ENCODE data around the gene DHTKD1. TPM values are rescaled to one million over a fixed set of nuclear protein-coding genes. Genes with fewer than 3 reads are reported as not detected.

The DHTKD1 gene
- total RNA-seq, 3 donors from 2014 or later: 22.3 to 35.7 (median 31.9) TPM

DNA sequence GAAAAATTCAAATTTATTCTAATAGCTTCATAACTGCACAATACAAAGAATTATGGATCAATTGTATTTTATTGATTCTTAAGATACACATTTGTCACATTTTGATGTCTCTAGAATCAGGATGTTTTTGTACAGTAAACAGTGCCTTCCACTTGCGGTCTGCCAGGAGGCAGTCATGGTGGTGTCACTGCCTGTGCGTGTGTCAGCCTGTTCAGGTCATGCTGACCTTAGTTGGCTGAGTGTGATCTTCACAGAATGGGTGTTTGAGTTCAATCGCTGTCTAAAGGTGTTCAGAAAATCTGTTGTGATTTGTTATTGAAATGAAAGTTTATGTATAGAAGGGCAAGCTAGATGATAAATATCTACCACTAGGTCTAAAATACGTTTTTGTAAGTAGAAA, 81.4 kb downstream of the DHTKD1 start:
- TF ChIP-seq POLR2AphosphoS5 (IDR thresholded peaks at IDR 0.05) (no peak), POLR2A (IDR thresholded peaks at IDR 0.05) (no peak)
- TF ChIP-seq, protein P1, sequence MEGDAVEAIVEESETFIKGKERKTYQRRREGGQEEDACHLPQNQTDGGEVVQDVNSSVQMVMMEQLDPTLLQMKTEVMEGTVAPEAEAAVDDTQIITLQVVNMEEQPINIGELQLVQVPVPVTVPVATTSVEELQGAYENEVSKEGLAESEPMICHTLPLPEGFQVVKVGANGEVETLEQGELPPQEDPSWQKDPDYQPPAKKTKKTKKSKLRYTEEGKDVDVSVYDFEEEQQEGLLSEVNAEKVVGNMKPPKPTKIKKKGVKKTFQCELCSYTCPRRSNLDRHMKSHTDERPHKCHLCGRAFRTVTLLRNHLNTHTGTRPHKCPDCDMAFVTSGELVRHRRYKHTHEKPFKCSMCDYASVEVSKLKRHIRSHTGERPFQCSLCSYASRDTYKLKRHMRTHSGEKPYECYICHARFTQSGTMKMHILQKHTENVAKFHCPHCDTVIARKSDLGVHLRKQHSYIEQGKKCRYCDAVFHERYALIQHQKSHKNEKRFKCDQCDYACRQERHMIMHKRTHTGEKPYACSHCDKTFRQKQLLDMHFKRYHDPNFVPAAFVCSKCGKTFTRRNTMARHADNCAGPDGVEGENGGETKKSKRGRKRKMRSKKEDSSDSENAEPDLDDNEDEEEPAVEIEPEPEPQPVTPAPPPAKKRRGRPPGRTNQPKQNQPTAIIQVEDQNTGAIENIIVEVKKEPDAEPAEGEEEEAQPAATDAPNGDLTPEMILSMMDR (IDR thresholded peaks at IDR 0.05): no peak
- intact Hi-C loops (cut with DNase I; ENCODE audit: low total_unique reads): no loop called here
- Histone ChIP-seq H3K9me3 (no peaks in the 10 kb centered on the region), H3K27ac (no peak overlapping the region), H3K4me1 (no peaks in the 10 kb centered on the region), H3K4me3 (no peak overlapping the region), H3K27me3 (no peaks in the 10 kb centered on the region), H3K36me3 (no peaks in the 10 kb centered on the region)
- no peak for DNase-seq (ENCODE audit: low spot score in 2 of 2)

- H3K4me1 ChIP-seq: no peaks in the 10 kb centered on the region
- H3K27ac ChIP-seq: no peak overlapping the region
- TF ChIP-seq, protein P1 (IDR thresholded peaks at IDR 0.05): no peak
- no peak for TF ChIP-seq POLR2AphosphoS5 (IDR thresholded peaks at IDR 0.05)
These were observed 85.8 kb downstream of the DHTKD1 start for GRCh38 chr10:12154516-12154915.

GRCh38 chr10:12156367-12157123, 87.8 kb downstream of the DHTKD1 start:
- TF ChIP-seq POLR2AphosphoS5 (IDR thresholded peaks at IDR 0.05): no peak
- Histone ChIP-seq H3K9me3 (no peaks in the 10 kb centered on the region), H3K36me3 (no peaks in the 10 kb centered on the region), H3K4me3 (no peak overlapping the region), H3K27me3 (no peaks in the 10 kb centered on the region), H3K27ac (no peak overlapping the region), H3K4me1 (no peaks in the 10 kb centered on the region)
- intact Hi-C loops (cut with DNase I; ENCODE audit: low total_unique reads): no loop called here
- no peak for DNase-seq (ENCODE audit: low spot score in 2 of 2)

More at GRCh38 chr10:12154516-12154915, 85.8 kb downstream of the DHTKD1 start:
- no peak for DNase-seq (ENCODE audit: low spot score in 2 of 2)
- Histone ChIP-seq H3K27me3 (no peaks in the 10 kb centered on the region), H3K36me3 (no peaks in the 10 kb centered on the region), H3K9me3 (no peaks in the 10 kb centered on the region), H3K4me3 (no peak overlapping the region)
- intact Hi-C loops (cut with DNase I; ENCODE audit: low total_unique reads): no loop called here

- intact Hi-C loops (cut with DNase I; ENCODE audit: low total_unique reads): no loop called here
- no peaks in the 10 kb centered on the region for H3K36me3 ChIP-seq
These were observed 89.4 kb downstream of the DHTKD1 start for GRCh38 chr10:12158111-12158510.

DNA sequence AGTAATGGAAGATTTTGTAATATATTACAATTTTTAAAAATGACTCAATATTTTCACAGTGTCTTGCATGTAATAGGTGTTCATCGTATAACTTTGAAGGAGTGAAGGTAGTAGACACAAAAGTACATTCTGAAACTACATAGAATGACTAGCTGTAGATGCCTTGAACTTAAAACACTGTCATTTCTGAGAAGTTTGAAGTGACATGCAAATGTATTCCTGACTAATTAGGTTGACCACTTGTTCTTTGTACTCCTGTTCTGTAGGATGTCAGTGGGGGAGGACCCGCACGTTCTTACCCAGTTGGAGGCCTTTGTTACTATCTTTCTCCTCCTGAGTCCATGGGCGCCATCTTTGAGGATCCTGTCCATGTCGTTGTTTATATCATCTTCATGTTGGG, 91.9 kb downstream of the DHTKD1 start:
- H3K27me3 ChIP-seq: no peaks in the 10 kb centered on the region
- H3K27ac ChIP-seq: no peak overlapping the region
- no peaks in the 10 kb centered on the region for H3K4me1 ChIP-seq
- H3K9me3 ChIP-seq: no peaks in the 10 kb centered on the region
- intact Hi-C loops (cut with DNase I; ENCODE audit: low total_unique reads): no loop called here
- no peak for DNase-seq (ENCODE audit: low spot score in 2 of 2)
- TF ChIP-seq POLR2AphosphoS5 (IDR thresholded peaks at IDR 0.05) (no peak), POLR2A (IDR thresholded peaks at IDR 0.05) (no peak)
- TF ChIP-seq, protein P1 (IDR thresholded peaks at IDR 0.05): no peak
- H3K4me3 ChIP-seq: no peak overlapping the region
- no peaks in the 10 kb centered on the region for H3K36me3 ChIP-seq

More at GRCh38 chr10:12158111-12158510, 89.4 kb downstream of the DHTKD1 start:
- Histone ChIP-seq H3K4me1 (no peaks in the 10 kb centered on the region), H3K9me3 (no peaks in the 10 kb centered on the region), H3K27ac (no peak overlapping the region), H3K27me3 (no peaks in the 10 kb centered on the region), H3K4me3 (no peak overlapping the region)
- no peak for TF ChIP-seq POLR2A (IDR thresholded peaks at IDR 0.05)
- TF ChIP-seq, protein P1 (IDR thresholded peaks at IDR 0.05): no peak
- TF ChIP-seq POLR2AphosphoS5 (IDR thresholded peaks at IDR 0.05): no peak
- DNase-seq (ENCODE audit: low spot score in 2 of 2): no peak

All from breast epithelium (tissue), 4 donors.